ENCODE measurements around the gene ELL. TPM values are rescaled to one million over a fixed set of nuclear protein-coding genes. Genes with fewer than 3 reads are reported as not detected.

ELL gene
- total RNA-seq, 6 donors from 2014 or later, result 19.8 to 66.0 (median 22.4) TPM

GRCh38 chr19:18487576-18488402, 34.1 kb downstream of the ELL start:
- ATAC-seq (ENCODE audit: low FRiP score in 2 of 2), result no peak
- Histone ChIP-seq H3K9me3 (no peaks in the 10 kb centered on the region), H3K4me1 (peaks cover 70 to 87% (median 73%) of the 10 kb centered on the region in 4 donors), H3K27ac (peak overlapping the region in 3 of 4 donors; percentile 14 to 53 (median 53)), H3K36me3 (peaks cover 0 to 2% (median 0%) of the 10 kb centered on the region in 4 donors), H3K4me3 (no peak overlapping the region), H3K27me3 (no peaks in the 10 kb centered on the region)
- no peak for TF ChIP-seq CTCF (IDR thresholded peaks at IDR 0.05)
- TF ChIP-seq POLR2AphosphoS5 (IDR thresholded peaks at IDR 0.05), result no peak
- TF ChIP-seq POLR2A (IDR thresholded peaks at IDR 0.05), result no peak
- no peak for TF ChIP-seq EP300 (IDR thresholded peaks at IDR 0.05)
- DNase-seq, result no peak
- 87 to 94% methylated on average over 7 to 17 of the region's 17 CpGs for WGBS, 2 donors

- H3K9me3 ChIP-seq, result no peaks in the 10 kb centered on the region
- peak overlapping the region in 2 of 4 donors; percentile 53 to 76 for H3K27ac ChIP-seq
- TF ChIP-seq EP300 (IDR thresholded peaks at IDR 0.05) (no peak), POLR2AphosphoS5 (IDR thresholded peaks at IDR 0.05) (no peak), CTCF (IDR thresholded peaks at IDR 0.05) (no peak)
- H3K4me3 ChIP-seq, result no peak overlapping the region
- DNase-seq, result no peak
- no peaks in the 10 kb centered on the region for H3K36me3 ChIP-seq
- no peak for ATAC-seq (ENCODE audit: low FRiP score in 2 of 2)
- no peaks in the 10 kb centered on the region for H3K27me3 ChIP-seq
- WGBS, 2 donors, result 92 to 97% methylated on average over 6 to 8 of the region's 8 CpGs
- peaks cover 62 to 85% (median 68%) of the 10 kb centered on the region in 4 donors for H3K4me1 ChIP-seq
Measured at GRCh38 chr19:18486746-18487145, 35.1 kb downstream of the ELL start.

- Histone ChIP-seq H3K27me3 (no peaks in the 10 kb centered on the region), H3K9me3 (no peaks in the 10 kb centered on the region), H3K36me3 (no peaks in the 10 kb centered on the region), H3K4me1 (peaks cover 74 to 93% (median 81%) of the 10 kb centered on the region in 4 donors), H3K27ac (peak overlapping the region in 2 of 4 donors; percentile 44 to 76), H3K4me3 (no peak overlapping the region)
- DNase-seq (no peak), ATAC-seq (ENCODE audit: low FRiP score in 2 of 2) (no peak)
- WGBS, 2 donors, result 91 to 95% methylated on average over 5 of the region's 5 CpGs
- TF ChIP-seq POLR2AphosphoS5 (IDR thresholded peaks at IDR 0.05) (no peak), CTCF (IDR thresholded peaks at IDR 0.05) (peak in 1 of 6 experiments; percentile 9), POLR2A (IDR thresholded peaks at IDR 0.05) (no peak)
Measured at GRCh38 chr19:18484992-18485391, 36.9 kb downstream of the ELL start.

GRCh38 chr19:18483119-18483890, 38.6 kb downstream of the ELL start:
- ATAC-seq (ENCODE audit: low FRiP score in 2 of 2) (no peak), DNase-seq (no peak)
- 72 to 79% methylated on average over 11 to 12 of the region's 12 CpGs for WGBS, 2 donors
- H3K4me3 ChIP-seq, result no peak overlapping the region
- H3K36me3 ChIP-seq, result no peaks in the 10 kb centered on the region
- peaks cover 77 to 93% (median 85%) of the 10 kb centered on the region in 4 donors for H3K4me1 ChIP-seq
- peak overlapping the region in 1 of 4 donors; percentile 0 for H3K27ac ChIP-seq
- H3K27me3 ChIP-seq, result no peaks in the 10 kb centered on the region
- TF ChIP-seq POLR2A (IDR thresholded peaks at IDR 0.05), result peak in 1 of 4 donors; percentile 32
- TF ChIP-seq EP300 (IDR thresholded peaks at IDR 0.05), result no peak
- no peaks in the 10 kb centered on the region for H3K9me3 ChIP-seq

Data from upper lobe of left lung (tissue), 6 donors.